Activated T-cell treated with anti-CD3 and anti-CD28 coated beads, Interleukin-2, amount 50 U/mL, for 72 hours (primary cell): ENCODE data around the gene CLDN5. TPM values are rescaled to one million over a fixed set of nuclear protein-coding genes. Genes with fewer than 3 reads are reported as not detected.

Source experiments
- ATAC-seq, 2 donors: fragments of 150-1000 bp; cut with Tn5 transposase; replicated peaks in 1 of 2; 2 replicates each; pipeline ENCODE4 v1.10.0; 2021; ENCODE audit warnings: moderate library complexity in 2 of 2, mild to moderate bottlenecking in 1 of 2
- DNase-seq, 2 donors: peaks; one replicate each; pipeline ENCODE4 v3.0.0; 2021 to 2022; ENCODE audit warnings: mixed read lengths in 1 of 2
- H3K27ac Mint-ChIP-seq: one replicate; pipeline ENCODE4 v1.8.0; 2022; ENCODE audit warnings: mild to moderate bottlenecking, moderate library complexity, mixed read lengths
- H3K27me3 Mint-ChIP-seq: one replicate; pipeline ENCODE4 v1.8.0; 2022; ENCODE audit warnings: low read depth, mixed read lengths
- H3K36me3 Mint-ChIP-seq, 2 donors: one replicate each; pipeline ENCODE4 v1.8.0; 2022; ENCODE audit warnings: mixed read lengths in 2 of 2, mild to moderate bottlenecking in 1 of 2; ENCODE audit not compliant: insufficient read depth in 2 of 2
- H3K4me1 Mint-ChIP-seq: one replicate; pipeline ENCODE4 v1.8.0; 2022; ENCODE audit warnings: low read depth, mixed read lengths
- H3K4me3 Mint-ChIP-seq, 2 donors: one replicate each; pipeline ENCODE4 v1.8.0; 2022; ENCODE audit warnings: mild to moderate bottlenecking in 2 of 2, mixed read lengths in 2 of 2, moderate library complexity in 2 of 2
- H3K9me3 Mint-ChIP-seq, 2 donors: one replicate each; pipeline ENCODE4 v1.8.0; 2022; ENCODE audit warnings: mixed read lengths in 2 of 2
- total RNA-seq, 2 donors: library from RNA; stranded (reverse); gene quantifications; one replicate each; pipeline ENCODE4 v1.2.3, GENCODE V29; 2022

CLDN5 gene
- under 1 TPM; 0.30 to 0.36 TPM for total RNA-seq

GRCh38 chr22:19524170-19525115, at the start of gene CLDN5:
Gene CLDN5 (minus strand): TSS chr22:19524410. CDS start chr22:19524255, 155 bp downstream.
- Mint-ChIP-seq H3K36me3 (peaks cover 2 to 8% of the 10 kb centered on the region in 2 donors), H3K27me3 (peaks cover 22% of the 10 kb centered on the region), H3K4me1 (peaks cover 17% of the 10 kb centered on the region), H3K4me3 (peak within 1 kb of the TSS; percentile 57 to 85), H3K27ac (no peak within 1 kb of the TSS), H3K9me3 (no peaks in the 10 kb centered on the region)
- peak; percentile 34 to 47 for ATAC-seq
- DNase-seq: peak in 1 of 2 donors; percentile 23

GRCh38 chr22:19571995-19572394, 47.8 kb upstream of the CLDN5 start:
- Mint-ChIP-seq H3K27ac (no peak overlapping the region), H3K36me3 (no peaks in the 10 kb centered on the region)

GRCh38 chr22:19571207-19571795, 47.1 kb upstream of the CLDN5 start:
- H3K27me3 Mint-ChIP-seq: no peaks in the 10 kb centered on the region
- no peak overlapping the region for H3K4me3 Mint-ChIP-seq
- H3K4me1 Mint-ChIP-seq: peaks cover 12% of the 10 kb centered on the region
- H3K9me3 Mint-ChIP-seq: no peaks in the 10 kb centered on the region
- H3K27ac Mint-ChIP-seq: no peak overlapping the region
- no peak for ATAC-seq
- no peaks in the 10 kb centered on the region for H3K36me3 Mint-ChIP-seq
- DNase-seq: no peak

More at GRCh38 chr22:19571995-19572394, 47.8 kb upstream of the CLDN5 start:
- ATAC-seq (no peak), DNase-seq (no peak)
- Mint-ChIP-seq H3K4me1 (peaks cover 18% of the 10 kb centered on the region), H3K9me3 (no peaks in the 10 kb centered on the region), H3K27me3 (no peaks in the 10 kb centered on the region), H3K4me3 (no peak overlapping the region)

- H3K4me1 Mint-ChIP-seq: peaks cover 5% of the 10 kb centered on the region
- DNase-seq (no peak), ATAC-seq (no peak)
- H3K4me3 Mint-ChIP-seq: no peak overlapping the region
- H3K9me3 Mint-ChIP-seq: no peaks in the 10 kb centered on the region
- no peaks in the 10 kb centered on the region for H3K27me3 Mint-ChIP-seq
- no peaks in the 10 kb centered on the region for H3K36me3 Mint-ChIP-seq
- H3K27ac Mint-ChIP-seq: no peak overlapping the region
These were observed 45.8 kb upstream of the CLDN5 start for GRCh38 chr22:19569976-19570375.

- no peaks in the 10 kb centered on the region for H3K27me3 Mint-ChIP-seq
- peaks cover 5% of the 10 kb centered on the region for H3K4me1 Mint-ChIP-seq
- H3K36me3 Mint-ChIP-seq: no peaks in the 10 kb centered on the region
- H3K9me3 Mint-ChIP-seq: no peaks in the 10 kb centered on the region
- H3K27ac Mint-ChIP-seq: no peak overlapping the region
- ATAC-seq (no peak), DNase-seq (no peak)
- H3K4me3 Mint-ChIP-seq: no peak overlapping the region
These were observed 45.0 kb upstream of the CLDN5 start for GRCh38 chr22:19569276-19569640.

GRCh38 chr22:19568337-19569275, 44.4 kb upstream of the CLDN5 start:
- H3K27me3 Mint-ChIP-seq: no peaks in the 10 kb centered on the region

GRCh38 chr22:19567157-19568009, 43.2 kb upstream of the CLDN5 start:
- Mint-ChIP-seq H3K27ac (no peak overlapping the region), H3K27me3 (no peaks in the 10 kb centered on the region)
- ATAC-seq: no peak

More at GRCh38 chr22:19568337-19569275, 44.4 kb upstream of the CLDN5 start:
- Mint-ChIP-seq H3K36me3 (no peaks in the 10 kb centered on the region), H3K4me1 (peaks cover 5% of the 10 kb centered on the region), H3K4me3 (no peak overlapping the region), H3K27ac (no peak overlapping the region), H3K9me3 (no peaks in the 10 kb centered on the region)
- no peak for DNase-seq
- no peak for ATAC-seq

GRCh38 chr22:19566279-19567156, 42.3 kb upstream of the CLDN5 start:
- no peak overlapping the region for H3K4me3 Mint-ChIP-seq
- no peaks in the 10 kb centered on the region for H3K9me3 Mint-ChIP-seq
- H3K4me1 Mint-ChIP-seq: peaks cover 5% of the 10 kb centered on the region
- no peak overlapping the region for H3K27ac Mint-ChIP-seq
- ATAC-seq (no peak), DNase-seq (no peak)
- no peaks in the 10 kb centered on the region for H3K27me3 Mint-ChIP-seq
- H3K36me3 Mint-ChIP-seq: no peaks in the 10 kb centered on the region

More at GRCh38 chr22:19567157-19568009, 43.2 kb upstream of the CLDN5 start:
- Mint-ChIP-seq H3K36me3 (no peaks in the 10 kb centered on the region), H3K4me3 (no peak overlapping the region), H3K4me1 (peaks cover 5% of the 10 kb centered on the region), H3K9me3 (no peaks in the 10 kb centered on the region)
- DNase-seq: no peak

GRCh38 chr22:19565382-19566278, 41.4 kb upstream of the CLDN5 start:
- H3K9me3 Mint-ChIP-seq: no peaks in the 10 kb centered on the region
- peaks cover 5% of the 10 kb centered on the region for H3K4me1 Mint-ChIP-seq
- H3K36me3 Mint-ChIP-seq: no peaks in the 10 kb centered on the region
- DNase-seq (no peak), ATAC-seq (no peak)
- no peak overlapping the region for H3K4me3 Mint-ChIP-seq
- no peaks in the 10 kb centered on the region for H3K27me3 Mint-ChIP-seq
- H3K27ac Mint-ChIP-seq: no peak overlapping the region

- Mint-ChIP-seq H3K9me3 (no peaks in the 10 kb centered on the region), H3K27ac (no peak overlapping the region), H3K4me1 (no peaks in the 10 kb centered on the region), H3K4me3 (no peak overlapping the region), H3K36me3 (no peaks in the 10 kb centered on the region), H3K27me3 (no peaks in the 10 kb centered on the region)
- ATAC-seq (no peak), DNase-seq (no peak)
These were observed 35.7 kb upstream of the CLDN5 start for GRCh38 chr22:19559956-19560355.

- Mint-ChIP-seq H3K27me3 (no peaks in the 10 kb centered on the region), H3K36me3 (no peaks in the 10 kb centered on the region), H3K4me3 (no peak overlapping the region), H3K4me1 (no peaks in the 10 kb centered on the region), H3K9me3 (no peaks in the 10 kb centered on the region), H3K27ac (no peak overlapping the region)
- ATAC-seq: no peak
- no peak for DNase-seq
These were observed 35.2 kb upstream of the CLDN5 start for GRCh38 chr22:19559324-19559811.
